ENCODE results near the gene MID2.
"Not testable (repeated sequence)": the region's sequence is repeated elsewhere in the genome, so short reads cannot be mapped to it uniquely, and the experiment has no call there.

MID2 gene

DNA sequence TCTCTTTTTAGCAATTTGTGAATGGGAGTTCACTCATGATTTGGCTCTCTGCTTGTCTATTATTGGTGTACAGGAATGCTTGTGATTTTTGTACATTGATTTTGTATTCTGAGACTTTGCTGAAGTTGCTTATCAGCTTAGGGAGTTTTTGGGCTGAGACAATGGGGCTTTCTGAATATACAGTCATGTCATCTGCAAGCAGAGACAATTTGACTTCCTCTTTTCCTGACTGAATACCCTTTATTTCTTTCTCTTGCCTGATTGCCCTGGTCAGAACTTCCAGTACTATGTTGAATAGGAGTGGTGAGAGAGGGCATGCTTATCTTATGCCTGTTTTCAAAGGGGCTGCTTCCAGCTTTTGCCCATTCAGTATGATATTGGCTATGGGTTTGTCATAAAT lies 129.7 kb downstream of the MID2 start:
- not testable (repeated sequence) for DNase-seq (ENCODE audit: low spot score)

DNA sequence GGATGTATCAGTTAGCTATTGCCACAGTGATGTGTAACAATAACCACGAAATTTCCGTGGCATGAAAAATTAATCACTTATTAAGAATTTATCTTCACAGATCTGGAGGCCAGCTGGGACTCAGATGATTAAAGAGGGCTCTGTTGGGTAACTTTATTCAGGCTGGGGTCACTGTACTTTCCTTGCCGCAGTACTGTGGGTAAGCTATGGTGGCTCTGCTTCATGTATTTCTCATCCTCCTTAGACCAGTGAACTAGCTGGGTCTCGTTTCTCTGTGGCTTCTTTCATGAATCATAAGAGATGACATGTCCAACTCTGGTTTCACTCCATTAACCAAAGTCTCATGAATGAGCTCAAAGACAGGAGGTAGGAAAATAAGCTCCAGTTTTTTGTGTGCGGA lies 143.0 kb downstream of the MID2 start:
- DNase-seq (ENCODE audit: low spot score) = no peak

DNA sequence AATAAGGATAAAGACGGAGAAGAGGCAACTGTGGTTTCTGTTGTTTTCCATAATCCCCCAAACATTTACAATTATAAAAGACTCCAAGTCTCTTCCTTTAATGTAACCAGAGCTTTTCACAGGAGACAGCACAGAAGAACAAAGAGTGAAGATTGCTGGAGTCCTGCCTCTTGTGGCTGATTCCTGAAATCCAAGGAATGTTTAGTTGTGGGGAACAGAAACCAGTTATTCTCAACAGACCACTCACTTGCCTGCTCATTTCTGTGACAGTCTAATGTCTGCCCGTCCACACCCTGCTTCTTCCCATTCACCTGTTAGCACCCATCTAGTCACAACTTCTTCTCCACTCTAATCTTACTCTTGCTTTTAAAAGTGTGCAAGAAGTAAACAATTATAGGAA lies 144.4 kb downstream of the MID2 start:
- no peak for DNase-seq (ENCODE audit: low spot score)

DNA sequence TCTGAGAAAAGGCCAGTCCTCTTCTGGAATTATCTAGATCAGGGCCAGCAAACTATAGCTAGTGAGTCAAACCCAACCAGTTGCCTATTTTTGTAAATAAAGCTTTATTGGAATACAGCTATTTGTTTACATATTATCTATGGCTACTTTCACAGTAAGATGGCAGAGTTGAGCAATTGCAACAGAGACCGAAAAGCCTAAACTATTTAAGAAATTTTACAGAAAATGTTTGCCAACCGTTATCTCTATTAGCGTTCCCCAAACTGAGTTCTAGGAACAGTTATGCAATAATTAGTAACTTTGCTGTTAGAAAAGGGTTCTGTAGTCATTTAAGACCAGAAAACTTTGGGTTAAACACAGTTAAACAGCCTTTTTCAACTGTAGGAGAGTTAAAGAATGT lies 146.0 kb downstream of the MID2 start:
- no peak for DNase-seq (ENCODE audit: low spot score)

Measured in putamen (tissue), 1 donor.